Suppressor macrophage treated with lipopolysaccharide for 4 hours (primary cell): ENCODE data around the gene EFCAB3.
A peak's percentile ranks its signal among the peaks of the same experiment; 100 is the strongest.
"Not testable (repeated sequence)": the region's sequence is repeated elsewhere in the genome, so short reads cannot be mapped to it uniquely, and the experiment has no call there.

Source experiments
- DNase-seq: peaks from one replicate; pipeline ENCODE4 v3.0.0-alpha.2; 2020

EFCAB3 gene

DNA sequence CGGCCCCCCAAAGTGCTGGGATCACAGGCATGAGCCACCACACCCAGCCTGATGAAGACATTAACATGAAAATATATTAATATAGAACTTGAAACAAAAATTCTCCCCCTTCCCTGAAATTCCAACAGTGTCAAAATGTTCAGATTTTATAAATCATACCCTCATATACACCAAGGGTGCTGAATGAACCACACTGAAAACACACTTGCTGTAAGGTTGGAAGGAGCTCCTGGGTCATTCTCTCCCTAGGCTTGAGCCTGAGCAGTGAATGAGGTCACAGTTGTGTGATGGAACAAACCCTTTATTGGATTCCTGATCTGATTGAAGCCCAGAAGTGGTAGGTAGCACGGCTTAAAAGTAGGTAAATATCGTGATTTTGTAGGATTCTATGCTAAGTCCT lies at the start of gene EFCAB3:
EFCAB3 (plus strand) TSS at position 301 of the 400 bp plus-strand sequence. CDS start 2,427 bp downstream, outside the sequence.
- no peak for DNase-seq

DNA sequence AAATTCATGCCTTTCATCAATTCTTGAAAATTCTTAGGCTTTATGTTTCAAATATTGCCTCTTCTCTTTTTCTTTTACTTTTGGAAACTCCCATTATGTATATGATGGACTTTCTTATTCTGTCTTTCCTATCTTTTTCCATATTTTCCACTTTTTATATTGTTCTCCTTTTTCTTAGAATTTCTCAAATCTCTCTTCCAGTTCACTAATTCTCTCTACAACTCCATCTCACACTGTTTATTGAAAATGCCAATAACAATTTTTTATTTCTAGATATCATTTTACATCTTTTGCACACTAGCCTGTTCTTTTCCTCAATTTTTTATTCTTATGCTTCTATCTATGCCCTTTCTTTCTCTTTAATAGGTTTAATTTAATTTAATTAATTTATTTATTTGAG lies 43.8 kb upstream of the EFCAB3 start:
- DNase-seq = no peak

DNA sequence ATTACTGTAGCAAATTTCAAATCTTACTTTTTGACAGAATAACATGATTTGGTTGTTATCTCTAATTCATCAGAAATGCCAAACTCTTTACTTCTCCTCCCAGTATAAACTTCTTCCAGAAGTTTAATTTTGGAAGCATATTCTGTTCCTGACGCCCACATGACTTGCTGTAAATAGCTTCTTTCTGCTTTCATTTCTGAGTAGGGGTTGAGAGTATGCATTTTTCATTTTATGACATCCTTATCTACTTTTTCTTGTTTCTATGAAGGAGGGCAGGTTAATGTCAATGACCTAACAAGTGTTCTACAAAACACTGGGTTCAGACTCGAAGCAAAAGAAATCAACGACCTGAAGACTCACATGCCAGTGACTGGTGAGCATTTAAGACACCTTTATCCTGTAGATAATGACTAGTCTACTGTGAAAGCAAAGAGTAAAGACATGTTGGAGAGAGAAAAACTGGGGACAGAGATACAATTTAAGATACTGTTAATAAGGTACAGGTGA lies 36.5 kb upstream of the EFCAB3 start:
- no peak for DNase-seq

DNA sequence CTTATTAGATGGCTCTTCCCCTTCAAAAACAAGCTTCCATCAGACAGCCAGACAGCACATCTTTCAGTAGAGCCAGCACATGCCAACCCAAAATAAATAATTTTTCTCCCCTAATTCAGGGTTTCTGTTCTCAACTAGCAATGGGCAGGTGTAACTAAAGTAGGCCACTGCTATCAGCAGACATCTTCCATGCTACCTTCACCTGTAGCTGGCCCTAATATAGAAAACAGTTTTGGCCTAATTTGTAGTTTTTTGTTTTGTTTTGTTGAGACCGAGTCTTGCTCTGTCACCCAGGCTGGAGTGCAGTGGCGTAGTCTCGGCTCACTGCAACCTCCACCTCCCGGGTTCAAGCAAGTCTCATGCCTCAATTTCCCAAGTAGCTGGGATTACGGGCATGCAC lies 29.2 kb upstream of the EFCAB3 start:
- DNase-seq = no peak

- no peak for DNase-seq
Measured at GRCh38 chr17:62366191-62366590, 14.2 kb upstream of the EFCAB3 start.

GRCh38 chr17:62381561-62381960 lies 1.2 kb downstream of the EFCAB3 start:
- DNase-seq = no peak

GRCh38 chr17:62388856-62389255 lies 8.5 kb downstream of the EFCAB3 start:
- DNase-seq = no peak

DNA sequence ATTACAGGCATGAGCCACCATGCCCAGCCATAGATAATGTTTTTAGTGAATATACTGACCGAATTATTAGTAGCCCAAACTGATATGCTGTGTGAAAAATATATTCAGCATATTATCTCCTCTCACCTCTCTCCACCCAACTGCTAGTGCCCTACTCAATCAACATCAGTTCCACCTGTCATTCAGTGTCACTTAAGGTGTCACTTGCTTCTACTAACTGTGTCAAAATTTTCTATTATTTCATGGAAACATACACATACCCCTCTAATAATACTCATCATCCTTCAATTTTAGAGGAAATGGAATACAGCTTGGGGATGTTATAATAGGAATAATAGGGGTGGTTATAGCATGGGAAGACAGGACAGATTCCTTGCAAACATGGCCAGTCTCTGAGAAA lies 12.6 kb downstream of the EFCAB3 start:
- no peak for DNase-seq

- DNase-seq = no peak
Measured at GRCh38 chr17:62398891-62399290, 18.5 kb downstream of the EFCAB3 start.

DNA sequence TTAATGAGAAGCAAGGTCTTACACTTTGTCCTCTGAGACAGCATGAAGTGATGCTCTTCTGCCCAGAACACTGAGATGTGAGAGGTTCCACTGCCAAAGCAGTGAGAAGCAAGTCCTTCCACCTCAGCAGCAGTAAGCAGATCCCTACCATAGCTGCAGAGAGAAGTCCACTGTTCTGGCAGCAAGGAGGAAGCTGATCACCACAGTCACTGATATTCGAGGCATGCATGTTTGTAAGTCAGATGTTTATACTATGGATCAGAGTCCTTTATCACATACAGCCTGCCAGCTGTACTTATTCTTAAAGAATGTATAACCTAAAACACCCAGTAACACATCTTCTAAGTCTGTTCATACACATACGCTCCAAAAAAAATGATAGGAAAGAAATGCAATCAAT lies 25.1 kb downstream of the EFCAB3 start:
- DNase-seq = no peak

DNA sequence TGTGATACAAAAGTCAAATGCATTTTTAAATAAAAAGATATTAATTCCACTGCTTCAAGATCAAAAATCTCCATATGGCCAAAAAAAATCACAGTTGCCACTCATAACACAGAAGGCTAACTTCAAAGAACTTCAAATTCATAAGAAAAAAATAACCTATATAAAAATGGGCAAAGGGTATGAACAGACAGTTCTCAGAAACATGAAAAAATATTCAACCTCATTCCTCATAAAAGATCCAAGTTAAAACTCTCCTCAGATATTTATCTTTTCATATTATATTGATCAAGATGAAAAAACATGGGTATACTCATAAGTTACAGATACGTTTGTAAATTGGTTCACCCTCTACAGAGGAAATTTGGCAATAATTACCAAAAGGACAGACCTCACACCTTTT lies 32.7 kb downstream of the EFCAB3 start:
- not testable (repeated sequence) for DNase-seq

GRCh38 chr17:62423647-62424461 lies 43.5 kb downstream of the EFCAB3 start, which contains the start of gene METTL2A:
Gene METTL2A, plus strand, starts transcription at chr17:62423897. Its CDS starts 6 bp downstream, at chr17:62423903.
- DNase-seq = peak; percentile 85

GRCh38 chr17:62426214-62426613 lies 45.9 kb downstream of the EFCAB3 start:
- DNase-seq = not testable (repeated sequence)

DNA sequence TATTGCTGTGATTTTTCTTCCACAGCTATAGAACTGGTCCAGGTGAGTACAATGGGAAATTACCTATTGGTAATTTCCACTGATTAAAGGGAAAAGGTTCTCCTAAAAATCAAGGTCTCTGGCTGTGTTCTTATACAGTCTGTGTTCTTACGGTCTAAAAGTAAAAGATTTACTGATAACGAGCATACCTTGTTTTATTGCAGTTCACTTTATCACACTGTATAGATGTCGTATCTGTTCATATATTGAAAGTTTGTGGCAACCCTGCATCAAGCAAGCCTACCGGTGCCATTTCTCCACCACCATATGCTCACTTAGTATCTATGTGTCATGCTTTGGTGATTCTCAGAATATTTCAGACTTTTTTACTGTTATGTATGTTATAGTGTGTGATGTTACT lies 54.9 kb downstream of the EFCAB3 start:
- DNase-seq = not testable (repeated sequence)

- peak; percentile 19 for DNase-seq
Measured at GRCh38 chr17:62441181-62441580, 60.8 kb downstream of the EFCAB3 start.

DNA sequence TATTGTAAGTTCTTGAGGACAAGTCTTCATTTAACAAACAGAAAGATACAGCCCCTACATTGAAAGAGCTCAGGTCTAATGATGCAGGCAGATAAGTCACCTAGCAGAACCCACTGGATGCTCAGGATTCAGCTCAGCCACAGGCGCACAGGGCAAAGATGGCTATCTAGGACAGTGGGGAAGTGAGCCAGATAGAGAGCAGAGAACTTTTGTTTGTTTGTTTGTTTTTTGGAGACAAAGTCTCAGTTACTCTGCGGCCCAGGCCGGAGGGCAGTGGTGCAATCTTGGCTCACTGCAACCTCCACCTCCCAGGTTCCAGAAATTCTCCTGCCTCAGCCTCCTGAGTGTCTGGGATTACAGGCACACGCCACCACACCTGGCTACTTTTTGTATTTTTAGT lies 63.7 kb downstream of the EFCAB3 start:
- no peak for DNase-seq

GRCh38 chr17:62445791-62446190 lies 65.4 kb downstream of the EFCAB3 start:
- DNase-seq = not testable (repeated sequence)

DNA sequence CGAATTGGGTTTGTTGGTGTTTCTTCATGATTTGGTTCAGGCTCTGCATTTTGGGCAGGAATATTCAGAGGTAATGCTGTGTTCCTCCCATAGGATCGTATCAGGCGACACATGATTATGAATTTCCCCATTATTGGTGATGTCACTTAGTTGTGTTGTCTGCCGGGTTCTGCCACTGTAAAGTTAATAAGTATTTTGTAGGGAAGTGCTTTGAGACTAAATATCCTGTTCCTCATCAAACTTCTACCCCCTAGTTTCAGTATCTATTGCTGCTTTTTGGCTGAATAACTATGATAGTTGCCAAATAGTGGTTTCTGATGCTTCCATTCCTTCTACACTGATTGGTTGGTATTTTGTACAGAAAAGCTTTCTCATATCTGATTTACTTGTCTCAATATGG lies 71.8 kb downstream of the EFCAB3 start:
- DNase-seq = peak; percentile 67

DNA sequence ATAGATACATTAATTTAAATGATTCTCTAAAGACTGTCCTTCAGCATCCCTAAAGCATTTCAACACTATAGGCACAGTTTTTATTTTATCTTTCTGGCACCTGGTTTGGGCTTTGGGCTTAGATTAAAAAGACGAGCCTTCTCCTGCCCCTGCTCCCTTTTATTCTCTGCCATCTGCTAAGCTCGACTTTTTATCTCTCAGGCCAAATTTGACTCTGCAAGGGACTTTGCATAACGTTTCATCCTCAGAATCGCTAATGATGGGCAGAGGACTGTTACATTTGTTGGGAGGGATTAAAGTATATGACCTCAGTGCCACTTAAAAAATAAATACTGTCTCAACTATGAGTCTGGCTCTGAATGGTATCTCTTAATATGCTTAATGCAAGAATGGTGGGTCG lies 72.7 kb downstream of the EFCAB3 start:
- DNase-seq = not testable (repeated sequence)

DNA sequence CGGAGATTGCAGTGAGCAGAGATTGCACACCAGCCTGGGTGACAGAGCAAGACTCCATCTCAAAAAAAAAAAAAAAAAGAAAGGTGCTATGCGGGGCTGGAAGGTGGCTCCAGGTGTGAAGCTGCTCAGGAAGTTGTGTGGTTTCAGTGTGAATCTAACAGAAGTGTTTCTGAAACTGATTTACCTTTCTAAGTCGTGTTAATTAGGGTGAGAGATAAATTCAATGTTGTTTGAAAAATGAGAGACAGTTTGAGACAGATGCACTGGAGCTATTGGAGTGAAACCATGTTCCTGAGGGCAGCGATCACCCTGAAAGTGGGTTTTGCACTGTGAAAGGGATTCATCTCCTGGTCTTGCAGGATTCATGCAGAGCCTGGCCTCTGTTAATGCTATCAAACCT lies 73.3 kb downstream of the EFCAB3 start:
- not testable (repeated sequence) for DNase-seq

- DNase-seq = not testable (repeated sequence)
Measured at GRCh38 chr17:62454111-62454510, 73.8 kb downstream of the EFCAB3 start.

- DNase-seq = no peak
Measured at GRCh38 chr17:62456016-62456415, 75.7 kb downstream of the EFCAB3 start.

GRCh38 chr17:62458483-62458882 lies 78.1 kb downstream of the EFCAB3 start:
- DNase-seq = not testable (repeated sequence)

GRCh38 chr17:62464422-62464821 lies 84.1 kb downstream of the EFCAB3 start:
- DNase-seq = not testable (repeated sequence)

- DNase-seq = not testable (repeated sequence)
Measured at GRCh38 chr17:62465271-62465670, 84.9 kb downstream of the EFCAB3 start.
